PFSK-1 (cell line): ENCODE measurements around the gene EVC2.

Experiments
- FOXP2 ChIP-seq: optimal IDR thresholded peaks from 2 replicates; pipeline ENCODE3; 2011; ENCODE audit warnings: borderline replicate concordance, control low read depth, inconsistent platforms; ENCODE audit not compliant: insufficient read depth; ENCODE audit errors: extremely low read length, extremely low read depth
- POLR2AphosphoS5 ChIP-seq: IDR thresholded peaks from 2 replicates; pipeline ENCODE4 v1.6.1; 2012; ENCODE audit warnings: low read depth, mild to moderate bottlenecking, control low read depth, low read length, moderate library complexity
- REST ChIP-seq, 2 experiments: IDR thresholded peaks; 2 replicates each; pipeline versions ENCODE4 v1.6.1 to v1.8.0; 2011 to 2012; ENCODE audit warnings: low read depth in 2 of 2, low read length in 2 of 2, control low read depth in 1 of 2, inconsistent platforms in 1 of 2, mild to moderate bottlenecking in 1 of 2, moderate library complexity in 1 of 2; ENCODE audit not compliant: insufficient read depth in 1 of 2
- SIN3A ChIP-seq: IDR thresholded peaks from 2 replicates; pipeline ENCODE4 v1.6.1; 2012; ENCODE audit warnings: mild to moderate bottlenecking, low read length, moderate library complexity, borderline replicate concordance; ENCODE audit not compliant: insufficient read depth
- TAF1 ChIP-seq: IDR thresholded peaks from 2 replicates; pipeline ENCODE4 v1.6.1; 2012; ENCODE audit warnings: low read length, control low read depth, borderline replicate concordance; ENCODE audit not compliant: insufficient read depth

Gene EVC2

GRCh38 chr4:5650040-5650439, 58.3 kb downstream of the EVC2 start:
- TF ChIP-seq POLR2AphosphoS5 (no peak), REST (IDR thresholded peaks at IDR 0.05; ENCODE audit: insufficient read depth in 1 of 2, low read depth in 2 of 2, low read length in 2 of 2) (no peak), TAF1 (no peak), SIN3A (no peak)

- TF ChIP-seq REST (IDR thresholded peaks at IDR 0.05; ENCODE audit: insufficient read depth in 1 of 2, low read depth in 2 of 2, low read length in 2 of 2) (no peak), TAF1 (no peak), POLR2AphosphoS5 (no peak), SIN3A (no peak), FOXP2 (no peak)
Observed at GRCh38 chr4:5647351-5647750, 61.0 kb downstream of the EVC2 start.

- TF ChIP-seq SIN3A (no peak), POLR2AphosphoS5 (no peak), FOXP2 (no peak), TAF1 (no peak), REST (IDR thresholded peaks at IDR 0.05; ENCODE audit: insufficient read depth in 1 of 2, low read depth in 2 of 2, low read length in 2 of 2) (no peak)
Observed at GRCh38 chr4:5640096-5640495, 68.3 kb downstream of the EVC2 start.

- no peak for TF ChIP-seq REST (IDR thresholded peaks at IDR 0.05; ENCODE audit: insufficient read depth in 1 of 2, low read depth in 2 of 2, low read length in 2 of 2)
- TF ChIP-seq POLR2AphosphoS5: no peak
- no peak for TF ChIP-seq FOXP2
- no peak for TF ChIP-seq SIN3A
- no peak for TF ChIP-seq TAF1
Observed at GRCh38 chr4:5639556-5639955, 68.8 kb downstream of the EVC2 start.

GRCh38 chr4:5638976-5639375, 69.4 kb downstream of the EVC2 start:
- no peak for TF ChIP-seq REST (IDR thresholded peaks at IDR 0.05; ENCODE audit: insufficient read depth in 1 of 2, low read depth in 2 of 2, low read length in 2 of 2)
- no peak for TF ChIP-seq FOXP2
- no peak for TF ChIP-seq POLR2AphosphoS5
